ENCODE measurements around the gene SAG. TPM values are rescaled to one million over a fixed set of nuclear protein-coding genes. Genes with fewer than 3 reads are reported as not detected.
A peak's percentile ranks its signal among the peaks of the same experiment; 100 is the strongest.

The SAG gene
- total and polyA plus RNA-seq, 5 donors from 2014 or later: 1.7 TPM; not detected in 4

GRCh38 chr2:233352141-233352842 lies 44.7 kb downstream of the SAG start:
- Mint-ChIP-seq H3K27me3 (peaks cover 11% of the 10 kb centered on the region), H3K36me3 (peaks cover 16% of the 10 kb centered on the region), H3K27ac (peak overlapping the region in 2 of 3 donors; percentile 32 to 89), H3K4me3 (peak overlapping the region; percentile 23 to 59 (median 44)), H3K9me3 (no peaks in the 10 kb centered on the region), H3K4me1 (peaks cover 0 to 48% (median 37%) of the 10 kb centered on the region in 4 donors)
- Histone ChIP-seq H3K9me3 (ENCODE audit: control insufficient read depth in 2 of 2, low read length in 2 of 2) (no peaks in the 10 kb centered on the region), H3K27me3 (ENCODE audit: control insufficient read depth, insufficient read depth, low read length) (no peaks in the 10 kb centered on the region), H3K36me3 (ENCODE audit: control insufficient read depth, insufficient read depth, low read length) (no peaks in the 10 kb centered on the region), H3K4me1 (ENCODE audit: control insufficient read depth, insufficient read depth, low read length, poor library complexity, severe bottlenecking) (peaks cover 35% of the 10 kb centered on the region), H3K4me3 (ENCODE audit: low read depth, low read length) (no peak overlapping the region), H3K27ac (ENCODE audit: insufficient read depth, low read length, poor library complexity, severe bottlenecking) (no peak overlapping the region)
- no peak for ATAC-seq (ENCODE audit: low read depth in 2 of 2)
- DNase-seq: no peak

GRCh38 chr2:233353101-233353768 lies 45.6 kb downstream of the SAG start:
- no peak overlapping the region for H3K4me3 ChIP-seq (ENCODE audit: low read depth, low read length)
- no peaks in the 10 kb centered on the region for H3K27me3 ChIP-seq (ENCODE audit: control insufficient read depth, insufficient read depth, low read length)
- peaks cover 11% of the 10 kb centered on the region for H3K27me3 Mint-ChIP-seq
- no peaks in the 10 kb centered on the region for H3K9me3 ChIP-seq (ENCODE audit: control insufficient read depth in 2 of 2, low read length in 2 of 2)
- no peak for DNase-seq
- H3K27ac ChIP-seq (ENCODE audit: insufficient read depth, low read length, poor library complexity, severe bottlenecking): no peak overlapping the region
- H3K36me3 ChIP-seq (ENCODE audit: control insufficient read depth, insufficient read depth, low read length): peaks cover 7% of the 10 kb centered on the region
- peak overlapping the region; percentile 89 to 97 (median 93) for H3K27ac Mint-ChIP-seq
- peaks cover 42% of the 10 kb centered on the region for H3K4me1 ChIP-seq (ENCODE audit: control insufficient read depth, insufficient read depth, low read length, poor library complexity, severe bottlenecking)
- no peaks in the 10 kb centered on the region for H3K9me3 Mint-ChIP-seq
- no peak for ATAC-seq (ENCODE audit: low read depth in 2 of 2)
- peaks cover 0 to 55% (median 41%) of the 10 kb centered on the region in 4 donors for H3K4me1 Mint-ChIP-seq
- H3K36me3 Mint-ChIP-seq: peaks cover 16% of the 10 kb centered on the region
- peak overlapping the region; percentile 84 to 98 (median 92) for H3K4me3 Mint-ChIP-seq

GRCh38 chr2:233353769-233354499 lies 46.3 kb downstream of the SAG start, which contains the start of gene DGKD:
Gene DGKD, plus strand, starts transcription at chr2:233354494. Its CDS starts 25 bp downstream, at chr2:233354519.
- peak within 1 kb of the TSS; percentile 80 for H3K4me3 ChIP-seq (ENCODE audit: low read depth, low read length)
- no peaks in the 10 kb centered on the region for H3K27me3 ChIP-seq (ENCODE audit: control insufficient read depth, insufficient read depth, low read length)
- H3K9me3 Mint-ChIP-seq: no peaks in the 10 kb centered on the region
- peak within 1 kb of the TSS; percentile 93 to 98 (median 96) for H3K4me3 Mint-ChIP-seq
- peaks cover 7% of the 10 kb centered on the region for H3K36me3 ChIP-seq (ENCODE audit: control insufficient read depth, insufficient read depth, low read length)
- H3K9me3 ChIP-seq (ENCODE audit: control insufficient read depth in 2 of 2, low read length in 2 of 2): no peaks in the 10 kb centered on the region
- H3K27ac Mint-ChIP-seq: peak within 1 kb of the TSS; percentile 89 to 97 (median 93)
- H3K4me1 ChIP-seq (ENCODE audit: control insufficient read depth, insufficient read depth, low read length, poor library complexity, severe bottlenecking): peaks cover 42% of the 10 kb centered on the region
- peak within 1 kb of the TSS; percentile 39 for H3K27ac ChIP-seq (ENCODE audit: insufficient read depth, low read length, poor library complexity, severe bottlenecking)
- DNase-seq (peak; percentile 61 to 70 (median 66)), ATAC-seq (ENCODE audit: low read depth in 2 of 2) (peak; percentile 86 to 90)
- H3K27me3 Mint-ChIP-seq: peaks cover 11% of the 10 kb centered on the region
- peaks cover 20% of the 10 kb centered on the region for H3K36me3 Mint-ChIP-seq
- peaks cover 5 to 61% (median 47%) of the 10 kb centered on the region in 4 donors for H3K4me1 Mint-ChIP-seq

DNA sequence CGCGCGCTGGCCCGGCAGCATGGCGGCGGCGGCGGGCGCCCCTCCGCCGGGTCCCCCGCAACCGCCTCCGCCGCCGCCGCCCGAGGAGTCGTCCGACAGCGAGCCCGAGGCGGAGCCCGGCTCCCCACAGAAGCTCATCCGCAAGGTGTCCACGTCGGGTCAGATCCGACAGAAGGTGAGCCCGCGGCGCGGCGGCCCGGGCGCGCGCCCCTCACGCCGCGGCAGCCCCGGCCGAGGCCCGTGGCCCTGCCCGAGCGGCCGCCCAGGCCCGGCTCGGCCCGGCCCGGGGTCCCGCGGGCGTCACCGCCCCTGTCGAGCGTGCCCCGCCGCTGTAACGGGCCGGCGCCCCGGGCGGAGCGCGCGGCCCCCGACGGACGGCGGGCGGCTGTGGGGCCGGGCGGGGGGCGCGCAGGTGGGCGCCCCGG lies 46.9 kb downstream of the SAG start:
- Histone ChIP-seq H3K27ac (ENCODE audit: insufficient read depth, low read length, poor library complexity, severe bottlenecking) (no peak overlapping the region), H3K36me3 (ENCODE audit: control insufficient read depth, insufficient read depth, low read length) (peaks cover 7% of the 10 kb centered on the region), H3K27me3 (ENCODE audit: control insufficient read depth, insufficient read depth, low read length) (no peaks in the 10 kb centered on the region), H3K4me3 (ENCODE audit: low read depth, low read length) (no peak overlapping the region), H3K9me3 (ENCODE audit: control insufficient read depth in 2 of 2, low read length in 2 of 2) (no peaks in the 10 kb centered on the region), H3K4me1 (ENCODE audit: control insufficient read depth, insufficient read depth, low read length, poor library complexity, severe bottlenecking) (peaks cover 42% of the 10 kb centered on the region)
- ATAC-seq (ENCODE audit: low read depth in 2 of 2) (peak; percentile 10 to 13), DNase-seq (no peak)
- H3K9me3 Mint-ChIP-seq: no peaks in the 10 kb centered on the region
- H3K27ac Mint-ChIP-seq: peak overlapping the region in 1 of 3 donors; percentile 93
- peak overlapping the region in 1 of 4 donors; percentile 84 for H3K4me3 Mint-ChIP-seq
- H3K27me3 Mint-ChIP-seq: peaks cover 11% of the 10 kb centered on the region
- peaks cover 11 to 60% (median 50%) of the 10 kb centered on the region in 4 donors for H3K4me1 Mint-ChIP-seq
- H3K36me3 Mint-ChIP-seq: peaks cover 22% of the 10 kb centered on the region

- Mint-ChIP-seq H3K27me3 (peaks cover 11% of the 10 kb centered on the region), H3K27ac (peak overlapping the region; percentile 14 to 91 (median 81)), H3K4me3 (peak overlapping the region; percentile 93 to 96 (median 96)), H3K9me3 (no peaks in the 10 kb centered on the region), H3K4me1 (peaks cover 13 to 63% (median 52%) of the 10 kb centered on the region in 4 donors), H3K36me3 (peaks cover 26% of the 10 kb centered on the region)
- DNase-seq: no peak
- peaks cover 7% of the 10 kb centered on the region for H3K36me3 ChIP-seq (ENCODE audit: control insufficient read depth, insufficient read depth, low read length)
- no peak overlapping the region for H3K27ac ChIP-seq (ENCODE audit: insufficient read depth, low read length, poor library complexity, severe bottlenecking)
- no peak for ATAC-seq (ENCODE audit: low read depth in 2 of 2)
- H3K4me1 ChIP-seq (ENCODE audit: control insufficient read depth, insufficient read depth, low read length, poor library complexity, severe bottlenecking): peaks cover 42% of the 10 kb centered on the region
- no peaks in the 10 kb centered on the region for H3K27me3 ChIP-seq (ENCODE audit: control insufficient read depth, insufficient read depth, low read length)
- peak overlapping the region; percentile 80 for H3K4me3 ChIP-seq (ENCODE audit: low read depth, low read length)
- no peaks in the 10 kb centered on the region for H3K9me3 ChIP-seq (ENCODE audit: control insufficient read depth in 2 of 2, low read length in 2 of 2)
These were observed 47.5 kb downstream of the SAG start for GRCh38 chr2:233354971-233355574.

- Mint-ChIP-seq H3K4me3 (peak overlapping the region; percentile 93 to 96 (median 96)), H3K27me3 (peaks cover 11% of the 10 kb centered on the region), H3K9me3 (no peaks in the 10 kb centered on the region), H3K27ac (peak overlapping the region in 2 of 3 donors; percentile 70 to 81), H3K4me1 (peaks cover 13 to 58% (median 50%) of the 10 kb centered on the region in 4 donors), H3K36me3 (peaks cover 30% of the 10 kb centered on the region)
- Histone ChIP-seq H3K4me1 (ENCODE audit: control insufficient read depth, insufficient read depth, low read length, poor library complexity, severe bottlenecking) (peaks cover 42% of the 10 kb centered on the region), H3K27me3 (ENCODE audit: control insufficient read depth, insufficient read depth, low read length) (no peaks in the 10 kb centered on the region), H3K9me3 (ENCODE audit: control insufficient read depth in 2 of 2, low read length in 2 of 2) (no peaks in the 10 kb centered on the region), H3K27ac (ENCODE audit: insufficient read depth, low read length, poor library complexity, severe bottlenecking) (no peak overlapping the region), H3K36me3 (ENCODE audit: control insufficient read depth, insufficient read depth, low read length) (peaks cover 7% of the 10 kb centered on the region), H3K4me3 (ENCODE audit: low read depth, low read length) (peak overlapping the region; percentile 80)
- ATAC-seq (ENCODE audit: low read depth in 2 of 2) (no peak), DNase-seq (no peak)
These were observed 48.3 kb downstream of the SAG start for GRCh38 chr2:233355916-233356315.
